ENCODE results near the gene PTGES2.

Gene PTGES2

DNA sequence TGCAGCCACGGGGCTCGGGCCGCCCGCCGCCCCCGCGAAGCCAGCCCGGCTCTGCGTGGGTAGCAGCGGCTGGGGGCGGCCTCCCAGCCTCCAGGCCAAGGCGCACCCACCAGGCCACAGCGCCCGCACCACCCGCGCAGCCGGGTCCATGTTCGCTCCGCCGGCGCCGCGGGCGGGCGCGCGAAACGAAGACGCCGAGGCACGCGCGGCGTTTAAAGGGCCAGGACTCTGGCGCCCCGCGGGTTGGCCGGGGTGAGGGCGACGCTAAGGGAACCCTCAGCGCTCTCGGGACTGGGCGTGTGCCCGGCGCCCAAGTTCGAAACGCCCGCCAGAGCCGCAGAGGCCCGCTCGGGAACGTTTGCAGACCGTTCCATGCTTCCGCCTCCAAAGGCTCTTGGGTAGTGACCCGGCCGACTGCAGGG lies at the start of gene PTGES2:
PTGES2 (minus strand) TSS at position 162 of the 422 bp plus-strand sequence; CDS start at position 150, 12 bp downstream.
- peak; percentile 88 for DNase-seq

DNA sequence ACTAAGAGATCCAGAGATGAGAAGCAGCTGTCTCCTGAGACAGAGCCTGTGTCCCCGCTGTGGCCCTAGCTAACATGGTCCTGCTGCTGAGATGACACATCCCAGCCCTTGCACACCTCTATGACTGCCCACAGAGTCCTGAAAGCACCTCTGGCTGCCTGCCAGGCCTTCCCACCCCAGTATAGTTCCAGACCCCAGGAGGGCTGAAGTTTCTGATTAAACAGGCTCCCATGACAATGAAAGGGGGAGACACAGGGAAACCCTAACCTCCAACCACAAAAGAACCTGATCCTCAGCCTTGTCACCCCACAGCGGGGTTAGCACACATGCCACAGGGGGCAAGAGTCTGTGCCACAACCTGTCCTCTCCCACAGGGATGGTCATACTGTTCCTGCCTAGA lies 48.2 kb upstream of the PTGES2 start:
- DNase-seq, result no peak

DNA sequence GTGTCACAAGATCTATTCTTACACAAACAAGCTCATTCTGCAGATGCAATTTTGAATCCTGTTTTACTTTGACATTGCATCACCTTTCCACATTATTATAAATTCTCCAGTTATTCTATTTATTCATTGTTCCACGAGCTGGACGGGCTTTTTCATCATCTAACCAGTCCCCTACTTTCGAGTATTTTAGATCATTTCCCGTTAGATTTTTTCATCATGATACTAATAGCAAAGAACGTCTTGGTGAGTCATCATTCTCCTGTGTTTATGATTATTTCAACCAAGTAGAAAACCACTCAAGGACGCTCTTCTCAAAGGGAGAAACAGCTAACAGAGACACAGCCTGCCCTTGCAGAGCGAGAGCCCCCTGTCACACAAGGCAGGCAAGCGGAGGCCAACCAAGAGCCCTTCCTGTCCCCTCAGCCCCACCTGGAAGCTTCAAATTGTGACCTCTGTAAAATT lies 47.6 kb upstream of the PTGES2 start:
- DNase-seq, result no peak

DNA sequence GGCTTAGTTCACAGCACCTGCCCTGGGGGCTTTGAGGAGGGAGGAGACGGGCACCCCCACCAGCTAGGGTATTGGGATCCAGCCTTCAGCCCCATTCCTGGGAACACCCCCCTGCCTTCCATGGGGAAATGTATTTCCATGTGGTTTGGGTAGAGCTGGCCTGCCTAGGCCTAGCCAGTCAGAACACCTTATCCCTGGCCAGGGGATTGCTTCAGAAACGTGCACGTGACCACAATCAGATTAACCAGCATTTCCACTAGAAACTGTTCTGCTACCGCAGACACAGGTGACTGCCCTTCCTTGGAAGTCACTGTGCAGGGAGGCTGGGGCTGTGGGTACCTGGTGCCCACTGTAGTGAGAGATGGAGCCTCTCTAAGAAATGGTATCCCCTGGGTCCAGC lies 46.5 kb upstream of the PTGES2 start:
- DNase-seq, result no peak

DNA sequence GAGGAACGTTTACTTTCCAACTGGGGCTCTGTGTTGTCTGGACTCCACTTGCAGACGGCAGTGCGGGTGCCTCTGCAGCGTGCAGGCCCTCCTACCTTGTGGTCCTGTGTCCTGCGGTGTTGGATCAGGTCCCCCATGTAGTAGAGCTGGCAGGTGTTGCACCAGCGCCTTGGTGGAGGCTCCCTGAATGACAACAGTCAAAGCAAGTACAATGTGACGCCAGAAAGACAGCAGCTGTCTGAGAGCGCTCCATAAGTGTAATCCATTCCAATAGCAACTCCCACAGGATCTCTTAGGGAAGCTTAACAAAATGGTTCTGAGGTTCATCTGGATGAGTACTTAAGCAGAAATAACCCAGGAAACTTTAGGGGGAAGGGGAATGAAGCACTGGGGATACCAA lies 42.4 kb upstream of the PTGES2 start:
- no peak for DNase-seq

DNA sequence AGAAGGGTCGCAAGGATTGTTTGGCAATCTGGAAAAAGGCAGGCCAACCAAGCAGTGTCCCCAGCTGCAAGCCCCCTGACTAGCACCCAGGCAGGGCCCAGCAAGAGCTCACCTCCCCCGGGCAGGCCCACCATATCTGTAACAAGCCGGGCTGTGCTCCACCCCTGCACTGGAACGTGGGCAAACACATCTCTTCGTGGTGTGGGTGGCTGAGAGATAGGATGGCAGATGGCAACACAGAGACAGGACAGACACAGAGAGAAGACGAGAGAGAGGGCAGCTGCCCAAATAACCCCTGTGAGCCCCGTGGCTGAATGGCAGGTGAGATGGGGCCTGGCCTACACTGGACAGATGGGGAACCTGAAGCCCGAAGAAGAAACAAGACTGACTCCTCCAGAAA lies 42.0 kb upstream of the PTGES2 start:
- no peak for DNase-seq

DNA sequence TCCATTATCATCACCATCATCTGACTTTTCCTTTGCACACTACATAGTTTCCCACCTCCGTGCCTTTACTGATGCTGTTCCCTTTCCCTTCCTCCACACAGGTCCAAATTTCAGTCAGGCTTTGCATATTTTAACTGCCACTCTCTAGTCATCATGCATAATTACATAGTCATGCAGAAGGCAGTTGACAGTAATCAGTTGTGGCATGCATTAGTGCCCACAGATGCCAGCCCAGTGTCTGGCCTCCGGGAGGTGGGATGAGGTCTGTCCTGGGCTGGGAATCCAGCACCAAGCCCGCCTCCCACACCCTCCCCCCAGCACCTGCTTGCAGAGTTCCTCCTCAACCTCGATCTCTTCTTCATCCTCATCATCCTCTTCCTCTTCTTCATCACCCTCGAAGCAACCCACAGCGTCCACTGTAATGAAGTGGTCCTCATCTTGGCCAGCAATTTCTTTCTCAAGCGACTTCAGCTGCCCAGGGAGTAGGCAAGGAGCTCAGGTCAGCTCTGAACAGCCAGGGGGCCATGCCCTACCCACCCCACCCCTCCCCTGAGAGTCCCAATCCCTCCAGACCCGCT lies 41.3 kb upstream of the PTGES2 start:
- no peak for DNase-seq

DNA sequence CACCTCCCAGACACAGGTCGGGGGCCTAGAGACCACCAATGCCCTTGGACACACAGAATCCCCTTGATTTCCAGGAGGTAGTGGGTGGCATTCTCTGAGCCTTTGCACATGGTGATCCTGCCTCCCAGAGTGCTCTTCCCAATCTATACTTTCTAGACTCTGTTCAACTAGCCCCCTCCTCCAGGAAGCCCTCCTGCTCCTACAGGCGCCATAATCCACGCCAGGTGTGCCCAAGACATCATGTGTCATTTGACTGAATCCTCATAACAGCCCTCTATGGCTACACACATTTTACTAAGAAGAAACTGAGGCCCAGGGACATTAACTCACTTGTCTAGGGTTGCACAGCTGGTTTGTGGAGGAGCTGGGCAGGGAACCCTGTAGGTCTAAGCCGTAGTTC lies 39.7 kb upstream of the PTGES2 start:
- DNase-seq, result no peak

DNA sequence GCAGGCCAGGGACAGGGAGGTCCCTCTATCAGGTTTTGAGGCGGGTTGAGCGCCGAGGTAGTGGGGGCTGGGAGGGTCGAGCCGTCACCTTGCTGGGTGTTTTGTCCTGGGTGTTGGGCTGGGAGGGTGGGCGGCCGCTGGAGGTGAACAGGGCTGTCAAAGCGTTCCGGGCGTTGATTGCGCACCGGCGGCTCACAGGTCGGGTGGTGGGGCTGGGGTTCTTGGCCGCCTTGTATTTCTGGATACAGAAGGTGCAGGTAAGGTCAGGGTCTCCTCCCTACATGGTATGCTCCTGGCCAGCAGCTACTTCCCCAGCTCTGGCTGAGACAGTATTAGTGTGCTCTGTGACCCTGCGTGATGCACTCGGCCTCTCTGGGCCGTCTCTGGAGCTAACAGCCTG lies 38.6 kb upstream of the PTGES2 start:
- no peak for DNase-seq

DNA sequence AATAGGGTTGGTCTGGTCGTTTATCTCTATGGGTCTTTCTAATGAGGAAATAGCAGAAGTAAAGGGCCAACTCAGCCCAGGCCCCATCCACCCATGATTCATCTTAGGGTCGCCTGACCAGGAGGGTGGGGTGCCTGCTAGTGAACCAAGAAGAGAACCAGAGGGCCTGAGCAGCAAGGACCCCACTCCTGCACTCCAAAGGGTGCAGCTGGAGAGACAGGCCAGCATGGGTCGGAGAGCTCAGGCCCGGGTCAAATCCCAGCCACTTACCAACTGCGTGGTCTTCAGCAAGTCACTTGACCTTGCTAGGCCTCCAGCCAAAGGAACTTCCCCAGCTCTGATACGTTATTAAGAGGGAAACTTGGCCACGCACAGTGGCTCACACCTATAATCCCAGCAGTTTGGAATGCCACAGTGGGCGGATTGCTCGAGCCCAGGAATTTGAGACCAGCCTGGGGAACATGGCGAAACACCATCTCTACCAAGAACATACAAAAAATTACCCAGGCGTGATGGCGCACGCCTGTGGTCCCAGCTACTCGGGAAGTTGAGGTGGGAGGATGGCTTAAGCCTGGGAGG lies 36.9 kb upstream of the PTGES2 start:
- no peak for DNase-seq

DNA sequence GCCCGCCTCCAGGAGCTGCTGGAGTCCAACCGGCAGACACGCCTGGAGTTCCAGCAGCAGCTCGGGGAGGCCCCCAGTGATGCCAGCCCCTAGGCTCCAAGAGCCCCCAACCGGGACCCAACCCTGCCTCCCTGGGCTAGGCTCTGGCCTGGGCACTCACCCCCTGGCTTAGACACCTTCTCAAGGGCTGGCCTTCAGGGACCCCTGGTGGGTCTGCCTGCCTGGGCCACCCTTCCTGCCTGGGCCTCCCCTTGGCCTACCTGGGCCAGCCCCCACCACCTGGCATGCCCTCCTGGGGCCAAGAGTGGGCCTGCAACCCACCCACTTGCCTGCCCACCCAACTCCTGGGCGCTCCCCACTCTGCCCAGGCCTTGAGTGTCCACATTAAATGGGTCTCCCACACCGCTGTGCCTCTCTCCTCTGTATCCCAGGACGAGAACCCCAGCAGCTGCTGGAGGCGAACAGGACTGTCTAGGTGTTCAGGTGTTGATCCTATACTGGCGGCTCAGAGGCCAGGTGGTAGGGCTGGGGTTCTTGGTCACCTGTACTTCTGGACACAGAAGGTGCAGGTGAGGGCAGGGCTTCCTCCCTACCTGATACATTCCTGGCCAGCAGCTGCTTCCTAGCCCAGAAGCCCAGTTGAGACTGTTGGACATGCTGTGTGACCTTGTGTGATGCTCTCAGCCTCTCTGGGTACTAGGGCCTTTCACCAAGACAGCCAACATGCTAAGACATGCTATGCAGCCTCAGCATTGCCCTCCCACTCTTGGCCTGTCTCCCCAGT lies 36.2 kb upstream of the PTGES2 start:
- no peak for DNase-seq

DNA sequence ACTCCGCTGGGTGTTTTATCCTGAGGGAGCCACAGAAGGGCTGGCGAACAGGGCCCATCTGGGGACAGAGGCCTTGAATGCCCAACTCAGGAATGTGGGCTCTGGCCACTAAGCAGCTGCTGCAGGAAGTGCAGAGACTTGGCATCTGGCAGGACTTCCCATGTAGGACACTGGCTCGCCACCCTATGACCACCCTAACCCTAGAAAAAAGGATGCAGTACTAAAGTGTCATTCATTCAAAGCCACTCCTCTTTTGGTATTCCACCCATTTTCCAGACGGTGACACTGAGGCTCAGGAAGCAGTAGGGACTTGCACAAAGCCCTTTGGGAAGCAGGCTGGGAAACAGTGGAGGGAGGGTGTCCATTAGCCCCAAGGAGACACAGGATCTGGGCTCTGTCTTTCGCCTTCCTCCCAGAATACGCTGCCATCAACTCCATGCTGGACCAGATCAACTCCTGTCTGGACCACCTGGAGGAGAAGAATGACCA lies 35.5 kb upstream of the PTGES2 start:
- no peak for DNase-seq

DNA sequence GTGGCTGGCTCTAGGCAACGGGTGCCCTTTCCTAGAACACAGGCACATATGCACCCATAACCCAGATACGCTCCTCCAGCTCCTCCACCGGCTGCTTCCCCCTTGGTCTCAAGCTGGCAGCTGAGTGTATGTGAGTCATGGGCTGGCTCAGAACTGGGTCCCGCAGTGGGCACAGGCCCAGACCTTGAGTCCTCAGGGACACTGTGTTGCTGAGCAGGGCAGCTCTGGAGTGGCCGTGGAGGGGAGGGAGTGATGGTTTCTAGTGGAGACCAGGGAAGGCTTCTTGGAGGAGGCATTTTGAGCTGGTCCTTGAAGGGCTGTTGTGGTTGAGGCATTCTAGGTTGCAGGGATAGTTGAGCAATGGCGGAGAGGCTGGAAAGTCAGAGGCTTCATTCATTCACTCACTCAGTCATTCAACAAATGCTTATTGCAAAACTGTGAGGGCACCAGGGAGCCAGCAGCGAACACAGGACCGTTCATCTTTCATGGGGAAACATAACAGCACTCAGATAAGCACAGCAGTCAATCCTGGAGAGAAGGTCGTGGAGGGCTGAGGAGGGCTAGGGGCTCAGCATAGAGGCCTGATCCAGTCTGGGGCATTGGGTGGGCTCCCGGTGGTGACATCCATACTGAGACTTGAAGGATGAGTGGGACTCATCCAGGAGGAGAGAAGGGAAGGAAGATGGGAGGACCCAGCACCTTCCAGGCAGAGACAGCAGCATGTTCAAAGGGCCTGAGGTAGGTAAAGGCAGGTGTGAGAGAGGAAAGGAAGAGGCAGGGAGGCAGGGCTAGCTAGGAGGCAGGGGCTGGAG lies 34.9 kb upstream of the PTGES2 start:
- no peak for DNase-seq

DNA sequence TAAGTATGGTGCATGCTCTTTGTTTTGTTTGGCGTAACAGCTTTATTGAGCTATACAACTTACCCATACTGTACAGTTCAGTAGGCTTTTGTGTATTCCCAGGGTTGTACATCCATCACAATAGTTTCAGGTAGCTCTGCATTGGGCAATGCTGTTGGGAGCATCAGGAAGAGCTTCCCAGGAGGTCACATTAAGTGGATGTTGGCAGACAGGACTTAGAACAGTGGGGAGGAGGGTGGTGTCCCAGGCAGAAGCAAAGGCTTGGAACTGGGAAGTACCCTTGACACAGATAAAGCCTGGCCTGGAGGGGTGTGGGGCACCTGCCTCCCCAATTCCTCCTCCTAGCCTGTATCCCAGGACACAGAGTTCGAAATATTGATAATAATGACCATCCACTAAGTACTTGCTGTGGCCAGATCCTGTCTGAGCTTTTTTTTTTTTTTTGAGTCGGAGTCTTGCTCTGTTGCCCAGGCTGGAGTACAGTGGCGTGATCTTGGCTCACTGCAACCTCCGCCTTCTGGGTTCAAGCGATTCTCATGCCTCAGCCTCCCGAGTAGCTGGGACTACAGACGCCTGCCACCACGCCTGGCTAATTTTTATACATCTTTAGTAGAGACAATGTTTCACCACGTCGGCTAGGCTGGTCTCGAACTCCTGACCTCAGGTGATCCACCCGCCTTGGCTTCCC lies 33.8 kb upstream of the PTGES2 start:
- no peak for DNase-seq

DNA sequence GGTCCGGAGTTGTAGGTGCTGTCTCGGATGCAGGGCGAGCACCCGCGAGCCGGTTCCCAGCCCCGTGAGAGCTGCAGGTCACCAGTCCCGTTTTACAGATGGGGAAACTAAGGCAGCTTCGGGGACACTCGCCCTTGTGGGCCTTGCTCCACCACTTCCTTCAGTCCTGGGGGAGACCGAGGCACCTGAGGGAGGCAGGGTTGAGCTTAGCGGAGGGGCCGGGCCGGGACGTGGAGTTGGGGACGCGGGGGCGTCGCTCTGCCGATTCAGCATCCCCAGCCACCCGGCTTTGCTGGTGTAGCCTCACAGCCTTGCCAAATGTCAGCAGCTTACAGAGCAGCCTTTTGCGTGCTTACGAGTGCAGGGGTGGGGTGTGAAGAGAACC lies 33.1 kb upstream of the PTGES2 start:
- DNase-seq, result no peak

DNA sequence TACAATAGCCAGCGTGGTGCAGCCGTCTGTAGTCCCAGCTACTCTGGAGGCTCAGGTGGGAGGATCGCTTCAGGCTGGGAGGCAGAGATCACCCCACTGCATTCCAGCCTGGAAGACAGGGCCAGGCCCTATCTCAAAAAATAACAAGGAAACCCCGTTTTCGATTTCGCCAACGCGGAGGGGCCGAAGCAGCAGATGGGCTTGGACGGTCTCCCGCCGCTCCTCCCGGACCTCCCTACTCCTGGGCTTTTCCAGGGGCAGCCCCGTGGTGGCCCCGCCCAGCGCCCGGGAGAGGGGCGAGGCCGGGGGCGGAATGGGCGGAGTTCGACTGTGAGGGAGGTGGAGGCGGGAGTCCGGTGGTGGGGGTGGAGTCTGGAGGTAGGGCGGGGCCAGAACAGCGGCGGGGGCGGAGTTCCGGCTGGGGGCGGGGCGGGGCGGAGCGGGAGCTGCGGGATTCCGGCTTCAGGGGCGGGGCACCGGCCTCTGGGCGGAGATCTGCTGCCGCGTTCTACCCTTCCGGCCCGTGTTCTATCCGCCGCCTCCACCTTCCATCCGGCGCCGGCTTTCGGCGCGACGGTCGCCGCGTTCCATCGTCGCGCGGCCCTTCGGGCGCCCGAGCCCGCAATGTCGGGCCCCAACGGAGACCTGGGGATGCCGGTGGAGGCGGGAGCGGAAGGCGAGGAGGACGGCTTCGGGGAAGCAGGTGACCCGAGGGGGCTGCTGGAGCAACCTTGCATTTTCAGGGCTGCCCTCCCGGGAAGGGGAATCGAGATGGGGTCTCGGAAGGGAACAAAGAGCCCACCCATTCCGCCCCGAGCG lies 32.5 kb upstream of the PTGES2 start, which contains the start of gene BBLN:
BBLN (plus strand) TSS at position 482 of the 819 bp plus-strand sequence; CDS start at position 625, 143 bp downstream.
- peak; percentile 98 for DNase-seq

DNA sequence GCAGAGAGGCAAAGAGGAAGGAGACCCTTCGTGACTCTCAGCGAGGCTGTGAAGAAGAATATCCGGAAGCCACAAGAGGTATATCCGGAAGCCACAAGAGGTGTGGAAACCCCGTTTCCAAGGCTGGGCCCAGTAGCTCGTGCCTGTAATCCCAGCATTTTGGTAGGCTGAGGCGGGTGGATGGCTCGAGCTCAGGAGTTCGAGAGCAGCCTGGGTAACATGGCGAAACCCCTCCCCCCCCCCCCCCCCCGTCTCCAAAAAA lies 31.9 kb upstream of the PTGES2 start:
- no peak for DNase-seq

DNA sequence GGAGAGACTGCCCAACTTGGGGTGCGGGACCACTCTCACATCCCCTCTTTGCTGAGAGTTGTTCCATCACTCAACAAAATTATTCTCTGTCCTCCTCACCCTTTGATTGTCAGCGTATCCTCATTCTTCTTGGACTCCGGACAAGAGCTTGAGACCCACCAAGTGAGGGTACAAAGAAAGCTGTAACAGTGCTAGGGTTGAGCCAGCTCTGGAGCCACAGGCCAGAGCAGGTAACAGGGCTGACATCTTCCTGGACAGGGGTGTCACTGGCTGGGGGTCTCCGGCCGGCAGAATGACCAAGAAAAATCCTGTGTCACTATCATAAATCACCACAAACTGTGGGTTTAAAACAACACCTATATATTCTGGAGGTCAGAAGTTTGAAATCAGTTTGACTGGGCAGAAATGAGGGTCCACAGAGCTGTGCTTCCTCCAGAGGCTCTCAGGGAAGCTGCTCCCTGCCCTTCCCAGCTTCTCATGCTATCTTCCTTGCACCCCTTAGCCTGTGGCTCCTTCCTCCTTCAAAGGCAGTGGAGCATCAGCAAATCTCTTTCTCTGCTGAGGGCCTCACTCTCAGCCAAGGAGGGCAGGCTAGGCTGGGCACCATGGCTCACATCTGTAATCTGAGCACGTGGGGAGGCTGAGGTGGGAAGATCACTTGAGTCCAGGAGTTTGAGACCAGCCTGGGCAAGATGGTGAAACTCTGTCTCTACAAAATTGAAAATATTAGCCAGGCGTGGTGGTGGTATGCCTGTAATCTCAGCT lies 28.4 kb upstream of the PTGES2 start:
- no peak for DNase-seq

DNA sequence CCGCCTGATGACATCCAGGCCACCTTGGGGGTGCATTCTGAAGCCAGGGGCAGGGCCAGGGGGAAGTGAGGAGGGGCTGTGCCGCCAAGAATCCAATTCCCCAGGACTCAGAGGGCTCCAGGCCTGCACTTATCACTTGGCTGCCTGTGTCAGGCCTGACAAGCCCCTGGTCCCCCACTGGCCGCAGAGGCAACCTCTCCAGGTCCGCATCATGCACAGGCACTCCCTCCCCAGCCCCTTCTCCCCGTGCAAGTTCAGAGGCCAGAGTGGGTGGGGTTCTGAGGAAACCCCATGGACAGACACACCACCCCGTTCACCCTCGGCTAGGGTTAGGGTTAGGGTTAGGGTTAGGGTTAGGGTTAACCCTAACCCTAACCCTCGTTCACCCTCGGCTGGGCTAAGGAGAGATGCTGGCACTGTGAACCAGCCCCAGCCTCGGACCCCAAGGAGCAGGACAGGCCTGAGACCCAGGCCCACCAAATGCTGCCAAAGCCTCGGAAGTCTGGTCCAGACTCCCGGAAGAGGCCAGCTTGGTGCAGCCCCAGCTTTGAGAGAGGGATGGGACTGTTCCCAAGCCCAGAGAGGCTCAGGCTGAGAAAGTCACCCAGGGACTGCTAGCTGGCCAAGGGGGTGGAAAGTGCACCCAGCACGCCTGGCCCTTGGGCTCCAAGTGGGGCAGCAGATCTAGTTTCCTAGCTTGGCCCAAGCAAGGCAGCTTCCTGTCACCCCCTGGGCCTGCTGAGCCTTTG lies 26.6 kb upstream of the PTGES2 start:
- DNase-seq, result no peak
